Common myeloid progenitor, CD34-positive (primary cell): ENCODE results near the gene GRIK4.

Experiments used
- CTCF ChIA-PET: fragments of 350-600 bp; sonication (Branson Sonifier 250); formaldehyde crosslinking; loops from one replicate; lab custom pipeline; 2021; ENCODE audit warnings: antibody characterized with exemption; lab: Charles Lee
- POLR2A ChIA-PET: fragments of 350-600 bp; sonication (Branson Sonifier 250); formaldehyde crosslinking; loops from one replicate; lab custom pipeline; 2021; ENCODE audit warnings: antibody characterized with exemption; lab: Charles Lee
- DNase-seq, 3 donors: peaks; one replicate each; pipeline versions ENCODE4 v3.0.0 to v3.0.0-alpha.2; 2013
- H3K27ac ChIP-seq, 2 experiments: 1 replicate in 1 of 2; 2 replicates in 1 of 2; pipeline ENCODE4 v1.7.0; 2013; ENCODE audit warnings: inconsistent platforms in 2 of 2, low read length in 2 of 2, mild to moderate bottlenecking in 2 of 2, low read depth in 1 of 2, moderate library complexity in 1 of 2; ENCODE audit not compliant: severe bottlenecking in 2 of 2, insufficient read depth in 1 of 2, poor library complexity in 1 of 2
- H3K27me3 ChIP-seq, 5 experiments: replicated peaks in 2 of 5; 1 replicate in 3 of 5; 2 replicates in 2 of 5; pipeline versions ENCODE4 v1.6.1 to v1.7.0; 2013; ENCODE audit warnings: low read length in 4 of 5, mild to moderate bottlenecking in 2 of 5, moderate library complexity in 2 of 5, inconsistent platforms in 1 of 5; ENCODE audit not compliant: insufficient read depth in 5 of 5, control insufficient read depth in 4 of 5
- H3K36me3 ChIP-seq, 4 experiments: 1 replicate in 2 of 4; 2 replicates in 2 of 4; pipeline versions ENCODE4 v1.6.1 to v1.7.0; 2013; ENCODE audit warnings: low read length in 3 of 4, control low read depth in 1 of 4, mild to moderate bottlenecking in 1 of 4; ENCODE audit not compliant: control insufficient read depth in 4 of 4, insufficient read depth in 4 of 4
- H3K4me1 ChIP-seq, 4 experiments: 1 replicate in 3 of 4; 2 replicates in 1 of 4; pipeline versions ENCODE4 v1.6.1 to v1.7.1; 2013; ENCODE audit warnings: low read length in 3 of 4, mild to moderate bottlenecking in 3 of 4, control low read depth in 1 of 4, inconsistent platforms in 1 of 4, moderate library complexity in 1 of 4; ENCODE audit not compliant: control insufficient read depth in 4 of 4, insufficient read depth in 4 of 4; ENCODE audit errors: control extremely low read depth in 1 of 4
- H3K4me3 ChIP-seq, 7 experiments: 1 replicate in 4 of 7; 2 replicates in 3 of 7; pipeline versions ENCODE4 v1.5.1 to v1.7.0; 2013; ENCODE audit warnings: mild to moderate bottlenecking in 7 of 7, low read length in 6 of 7, moderate library complexity in 6 of 7, inconsistent platforms in 2 of 7, low read depth in 2 of 7, control low read depth in 1 of 7; ENCODE audit not compliant: insufficient read depth in 4 of 7, control insufficient read depth in 1 of 7; ENCODE audit errors: extremely low read depth in 1 of 7
- H3K9me3 ChIP-seq, 5 experiments: 1 replicate in 4 of 5; 2 replicates in 1 of 5; pipeline versions ENCODE4 v1.6.1 to v1.7.1; 2013; ENCODE audit warnings: low read length in 4 of 5, mild to moderate bottlenecking in 2 of 5, inconsistent platforms in 1 of 5, low read depth in 1 of 5, moderate library complexity in 1 of 5; ENCODE audit not compliant: control insufficient read depth in 4 of 5, insufficient read depth in 2 of 5; ENCODE audit errors: control extremely low read depth in 1 of 5
- WGBS: methylation state at CpG from one replicate; pipeline ENCODE4 v1.1.5; 2013; ENCODE audit not compliant: insufficient coverage; 5-methylcytosine and 5-hydroxymethylcytosine counted together

Gene GRIK4

DNA sequence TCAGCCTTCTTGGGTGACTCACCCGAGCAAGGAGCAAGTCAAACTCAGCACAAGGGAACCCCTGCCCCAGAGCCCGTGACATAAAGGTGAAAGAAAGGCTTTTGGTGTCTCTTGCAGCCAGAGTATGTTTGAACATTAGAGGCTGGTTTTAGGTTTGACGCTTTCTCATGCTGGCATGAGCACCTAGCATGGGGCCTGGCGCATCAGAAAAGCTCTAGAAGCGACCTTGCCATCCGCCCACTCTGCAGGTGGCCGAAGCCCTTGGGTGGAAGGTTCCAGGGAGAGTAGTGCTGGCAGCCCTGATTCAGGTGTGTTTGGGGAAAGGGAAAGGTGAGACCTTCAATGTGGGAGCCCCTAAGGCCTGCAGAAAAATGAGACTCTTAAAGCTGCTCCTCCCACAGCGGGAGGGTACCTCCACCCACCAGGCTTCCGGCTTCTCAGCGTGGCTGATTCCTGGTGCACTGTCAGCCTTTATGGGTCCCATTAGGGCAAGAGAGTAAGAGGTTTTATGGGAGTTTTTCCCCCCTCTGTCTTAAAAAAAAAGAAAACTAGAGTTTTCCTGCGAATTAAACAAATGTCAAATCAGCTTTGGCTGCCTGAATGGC lies 88.4 kb downstream of the GRIK4 start:
- WGBS, result 100% methylated on average over 10 of the region's 11 CpGs
- POLR2A ChIA-PET, result no interaction called here

DNA sequence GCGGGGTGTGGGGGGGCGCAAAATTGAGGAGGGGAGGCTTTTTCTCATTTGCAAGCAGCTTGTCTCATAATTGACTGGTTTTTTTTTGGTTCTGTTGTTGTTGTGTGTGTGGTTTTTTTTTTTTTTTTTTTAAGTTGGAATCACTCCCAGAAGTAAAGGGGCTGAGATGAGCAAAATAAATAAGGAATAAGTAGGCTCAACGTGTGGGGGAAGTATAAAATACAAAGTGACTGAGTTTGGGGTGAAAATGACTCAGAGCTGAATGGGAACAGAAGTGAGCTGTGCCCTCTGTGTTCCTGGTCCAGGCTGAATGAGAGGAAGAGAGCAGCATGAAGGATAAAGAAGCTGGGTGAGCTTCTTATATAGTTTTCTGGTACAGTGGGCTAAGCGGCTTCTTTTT lies 90.0 kb downstream of the GRIK4 start:
- POLR2A ChIA-PET, result no interaction called here
- H3K4me1 ChIP-seq, result no peaks in the 10 kb centered on the region
- DNase-seq, result no peak
- no peaks in the 10 kb centered on the region for H3K36me3 ChIP-seq
- no peak overlapping the region for H3K27ac ChIP-seq
- peaks cover 0 to 7% (median 0%) of the 10 kb centered on the region in 5 experiments for H3K27me3 ChIP-seq
- 36% methylated on average over 2 of the region's 4 CpGs for WGBS
- H3K4me3 ChIP-seq, result no peak overlapping the region
- no peaks in the 10 kb centered on the region for H3K9me3 ChIP-seq
- CTCF ChIA-PET, result interaction anchor here (1.1 kb wide), 1 partner anchor 112 kb away, joined by 3 read pairs; no protein-coding TSS in a partner anchor

More for the DNA sequence above, 88.4 kb downstream of the GRIK4 start:
- DNase-seq, result no peak
- CTCF ChIA-PET, result interaction anchor here (0.9 kb wide), 1 partner anchor 19 kb away, joined by 3 read pairs; no protein-coding TSS in a partner anchor
- H3K36me3 ChIP-seq, result no peaks in the 10 kb centered on the region
- H3K4me3 ChIP-seq, result no peak overlapping the region
- H3K4me1 ChIP-seq, result no peaks in the 10 kb centered on the region
- peaks cover 0 to 8% (median 0%) of the 10 kb centered on the region in 5 experiments for H3K27me3 ChIP-seq
- H3K9me3 ChIP-seq, result no peaks in the 10 kb centered on the region
- H3K27ac ChIP-seq, result no peak overlapping the region

DNA sequence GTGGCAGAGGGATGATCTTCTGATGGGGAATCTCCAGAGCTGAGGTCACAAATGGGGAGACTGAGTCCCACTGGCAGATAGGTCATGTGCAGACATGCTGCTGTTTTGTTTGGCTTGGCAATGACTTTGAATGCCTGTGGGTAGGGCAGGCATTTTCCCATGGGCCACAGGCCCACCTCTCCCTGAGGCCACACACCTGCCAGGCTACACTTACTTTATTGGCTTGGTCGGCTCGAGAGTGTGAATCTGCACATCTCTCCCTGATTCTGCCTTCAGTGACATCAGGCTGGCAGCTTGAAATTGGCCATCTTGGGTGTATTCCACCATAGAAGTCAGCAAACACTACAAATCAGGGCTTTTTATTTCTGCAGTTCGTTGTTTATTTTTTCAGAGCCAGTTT lies 91.5 kb downstream of the GRIK4 start:
- Histone ChIP-seq H3K27ac (no peak overlapping the region), H3K9me3 (no peaks in the 10 kb centered on the region), H3K4me3 (no peak overlapping the region), H3K27me3 (peaks cover 0 to 7% (median 0%) of the 10 kb centered on the region in 5 experiments), H3K4me1 (no peaks in the 10 kb centered on the region), H3K36me3 (no peaks in the 10 kb centered on the region)
- ChIA-PET CTCF (no interaction called here), POLR2A (no interaction called here)
- WGBS, result 100% methylated on average over 3 of the region's 3 CpGs
- DNase-seq, result no peak

DNA sequence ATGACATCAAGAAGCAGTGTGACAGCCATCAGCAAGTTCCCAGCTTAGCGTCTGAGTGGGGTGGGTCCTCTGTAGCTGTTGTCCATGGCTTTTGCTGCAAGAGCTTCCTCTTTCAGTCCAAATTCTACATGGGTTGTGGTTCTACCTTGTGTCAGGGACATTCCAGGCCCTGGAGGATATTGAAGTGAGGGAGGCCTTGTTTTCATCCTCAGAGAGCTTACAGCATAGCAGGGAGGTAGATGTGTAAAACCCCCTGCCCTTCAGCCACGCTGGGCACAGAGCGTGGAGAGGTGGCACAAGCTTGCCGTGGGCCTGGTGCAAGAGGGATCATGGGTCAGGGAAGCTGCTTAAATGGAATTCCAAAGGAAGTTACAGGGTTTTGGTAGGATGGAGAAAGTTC lies 93.9 kb downstream of the GRIK4 start:
- no peak for DNase-seq
- Histone ChIP-seq H3K4me1 (no peaks in the 10 kb centered on the region), H3K9me3 (no peaks in the 10 kb centered on the region), H3K27ac (no peak overlapping the region), H3K27me3 (no peaks in the 10 kb centered on the region), H3K36me3 (no peaks in the 10 kb centered on the region), H3K4me3 (no peak overlapping the region)
- WGBS, result 94% methylated on average over 4 of the region's 4 CpGs
- POLR2A ChIA-PET, result no interaction called here
- CTCF ChIA-PET, result no interaction called here

DNA sequence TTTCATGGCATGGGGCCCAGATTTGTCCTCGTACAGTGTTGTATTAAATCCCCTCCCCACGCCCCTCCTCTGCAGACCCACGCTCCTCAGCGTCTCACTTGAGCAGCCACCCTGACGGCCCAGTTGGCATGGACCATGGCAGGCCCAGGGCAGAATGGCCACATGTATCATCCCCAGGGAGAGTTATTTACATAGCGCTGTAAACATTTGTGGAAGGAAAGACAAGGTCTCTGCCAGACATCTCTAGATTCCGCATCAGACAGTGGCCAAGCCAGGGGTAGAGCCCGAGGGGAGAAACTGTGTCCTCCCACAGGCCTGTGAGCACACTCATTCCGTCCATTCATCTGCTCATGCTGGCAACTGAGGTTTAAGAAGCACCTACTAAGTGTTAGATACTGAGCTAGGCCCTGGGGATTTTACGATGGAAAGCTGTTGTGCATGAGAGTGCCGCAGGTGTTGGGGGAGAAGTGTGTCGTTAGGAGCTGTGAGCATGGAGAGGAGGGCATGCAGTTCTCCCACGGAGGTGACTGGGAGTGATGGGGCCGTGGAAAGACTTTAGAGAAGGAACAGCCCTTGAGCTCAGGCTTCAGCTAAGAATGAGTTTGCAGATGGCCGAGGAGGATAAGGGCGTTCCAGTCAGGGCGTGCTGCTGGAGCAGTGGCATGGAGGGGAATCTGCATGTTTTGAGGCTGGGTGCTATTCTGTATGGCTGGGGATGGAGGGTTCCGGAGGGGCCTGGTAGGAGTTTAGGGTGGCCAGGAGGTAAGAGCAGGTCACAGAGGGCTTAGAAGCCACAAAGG lies 94.9 kb downstream of the GRIK4 start:
- 98% methylated on average over 14 of the region's 18 CpGs for WGBS
- no peak for DNase-seq
- no peak overlapping the region for H3K27ac ChIP-seq
- ChIA-PET POLR2A (no interaction called here), CTCF (no interaction called here)
- H3K27me3 ChIP-seq, result no peaks in the 10 kb centered on the region
- no peaks in the 10 kb centered on the region for H3K4me1 ChIP-seq
- no peaks in the 10 kb centered on the region for H3K36me3 ChIP-seq
- no peak overlapping the region for H3K4me3 ChIP-seq
- H3K9me3 ChIP-seq, result no peaks in the 10 kb centered on the region

DNA sequence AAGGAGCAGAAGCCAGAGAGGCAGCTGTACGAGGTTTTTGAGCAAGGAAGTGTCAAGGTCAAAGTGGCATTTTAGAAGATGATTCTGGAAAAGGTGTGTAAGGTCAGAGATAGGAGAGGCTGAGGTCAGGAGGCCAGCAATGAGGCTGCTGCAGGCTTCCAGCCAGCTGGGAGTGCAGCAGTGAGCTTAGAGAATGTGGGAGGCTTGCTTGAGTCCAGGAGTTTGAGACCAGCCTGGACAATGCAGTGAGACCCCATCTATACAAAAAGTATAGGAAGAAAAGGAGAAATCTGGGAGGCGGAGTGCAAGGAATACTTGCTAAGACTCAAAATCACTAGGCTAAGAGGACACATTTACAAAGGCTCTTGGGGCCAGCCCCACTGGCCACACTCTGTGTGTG lies 96.5 kb downstream of the GRIK4 start:
- ChIA-PET POLR2A (no interaction called here), CTCF (interaction anchor here (2.3 kb wide), 1 partner anchor 97 kb away, joined by 8 read pairs; the partner anchor contains the start of gene GRIK4)
- Histone ChIP-seq H3K36me3 (no peaks in the 10 kb centered on the region), H3K9me3 (no peaks in the 10 kb centered on the region), H3K4me3 (no peak overlapping the region), H3K27me3 (peaks cover 0 to 2% (median 0%) of the 10 kb centered on the region in 5 experiments), H3K27ac (no peak overlapping the region), H3K4me1 (no peaks in the 10 kb centered on the region)
- DNase-seq, result no peak
- 100% methylated on average over 2 of the region's 2 CpGs for WGBS

DNA sequence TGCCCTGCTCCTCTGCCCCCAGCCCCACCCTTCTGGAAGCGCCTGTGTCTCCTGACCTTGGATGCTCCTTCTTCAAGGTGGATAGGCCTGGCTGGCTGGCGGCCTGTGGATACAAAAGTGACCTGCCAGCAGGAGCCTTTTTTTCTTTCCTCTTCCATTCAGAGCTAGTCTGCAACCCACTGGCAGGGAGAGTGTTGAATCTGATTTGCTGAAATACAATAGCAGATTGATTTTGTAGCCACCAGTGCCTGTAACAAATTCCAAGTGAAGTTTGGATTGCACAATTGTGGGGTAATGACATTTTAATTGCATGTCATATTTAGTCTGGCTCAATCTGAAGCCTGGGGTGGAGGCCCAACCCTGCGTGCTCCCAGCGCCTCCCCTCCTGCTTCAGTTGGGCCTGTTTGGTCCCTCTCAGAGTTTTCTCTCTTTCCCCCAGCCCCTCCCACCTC lies 97.2 kb downstream of the GRIK4 start:
- H3K4me3 ChIP-seq, result no peak overlapping the region
- H3K9me3 ChIP-seq, result no peaks in the 10 kb centered on the region
- no peaks in the 10 kb centered on the region for H3K36me3 ChIP-seq
- H3K27ac ChIP-seq, result no peak overlapping the region
- ChIA-PET POLR2A (no interaction called here), CTCF (interaction anchor here (2.3 kb wide), 1 partner anchor 98 kb away, joined by 8 read pairs; the partner anchor contains the start of gene GRIK4)
- 80% methylated on average over 1 of the region's 4 CpGs for WGBS
- peaks cover 0 to 4% (median 0%) of the 10 kb centered on the region in 5 experiments for H3K27me3 ChIP-seq
- DNase-seq, result no peak
- H3K4me1 ChIP-seq, result no peaks in the 10 kb centered on the region
